GM18951 (cell line): ENCODE data around the gene ITGA11.

Source experiments
- POLR2A ChIP-seq: IDR thresholded peaks from 4 replicates; pipeline ENCODE4 v1.6.1; 2011; ENCODE audit warnings: mild to moderate bottlenecking; ENCODE audit not compliant: insufficient read length, insufficient read depth; ENCODE audit errors: extremely low read depth
- in situ Hi-C: fragments of 300-500 bp; cut with MboI; formaldehyde crosslinking; loops from one replicate; pipeline ENCODE4 v1.12.0; 2022; ENCODE audit warnings: low sequenced_read_pairs, mixed read lengths, inconsistent platforms; ENCODE audit not compliant: unreplicated experiment

The ITGA11 gene

GRCh38 chr15:68326711-68327354, 105.1 kb downstream of the ITGA11 start:
- in situ Hi-C loops, result no loop called here

GRCh38 chr15:68325726-68326125, 106.2 kb downstream of the ITGA11 start:
- no peak for TF ChIP-seq POLR2A
- in situ Hi-C loops, result no loop called here

More at GRCh38 chr15:68326711-68327354, 105.1 kb downstream of the ITGA11 start:
- no peak for TF ChIP-seq POLR2A

GRCh38 chr15:68322796-68323195, 109.2 kb downstream of the ITGA11 start:
- in situ Hi-C loops, result no loop called here
- TF ChIP-seq POLR2A, result no peak

GRCh38 chr15:68321229-68321628, 110.7 kb downstream of the ITGA11 start:
- TF ChIP-seq POLR2A, result no peak
- in situ Hi-C loops, result no loop called here

- in situ Hi-C loops, result no loop called here
- TF ChIP-seq POLR2A, result no peak
Observed at GRCh38 chr15:68319997-68320396, 112.0 kb downstream of the ITGA11 start.

- no peak for TF ChIP-seq POLR2A
- in situ Hi-C loops, result no loop called here
Observed at GRCh38 chr15:68318931-68319909, 112.7 kb downstream of the ITGA11 start.

- no peak for TF ChIP-seq POLR2A
- in situ Hi-C loops, result no loop called here
Observed at GRCh38 chr15:68318008-68318835, 113.7 kb downstream of the ITGA11 start.

- in situ Hi-C loops, result no loop called here
- no peak for TF ChIP-seq POLR2A
Observed at GRCh38 chr15:68317281-68318007, 114.5 kb downstream of the ITGA11 start.

- TF ChIP-seq POLR2A, result no peak
- in situ Hi-C loops, result no loop called here
Observed at GRCh38 chr15:68316061-68316804, 115.7 kb downstream of the ITGA11 start.

- TF ChIP-seq POLR2A, result no peak
- in situ Hi-C loops, result no loop called here
Observed at GRCh38 chr15:68315495-68316031, 116.4 kb downstream of the ITGA11 start.

GRCh38 chr15:68315035-68315434, 116.9 kb downstream of the ITGA11 start:
- in situ Hi-C loops, result no loop called here
- no peak for TF ChIP-seq POLR2A

- in situ Hi-C loops, result no loop called here
- TF ChIP-seq POLR2A, result no peak
Observed at GRCh38 chr15:68314563-68314962, 117.4 kb downstream of the ITGA11 start.
